ENCODE data around the gene KCNMA1. TPM values are rescaled to one million over a fixed set of nuclear protein-coding genes. Genes with fewer than 3 reads are reported as not detected.
A peak's percentile ranks its signal among the peaks of the same experiment; 100 is the strongest.

The KCNMA1 gene
- total and polyA plus RNA-seq, 8 donors: 2.8 to 21.1 (median 4.3) TPM

DNA sequence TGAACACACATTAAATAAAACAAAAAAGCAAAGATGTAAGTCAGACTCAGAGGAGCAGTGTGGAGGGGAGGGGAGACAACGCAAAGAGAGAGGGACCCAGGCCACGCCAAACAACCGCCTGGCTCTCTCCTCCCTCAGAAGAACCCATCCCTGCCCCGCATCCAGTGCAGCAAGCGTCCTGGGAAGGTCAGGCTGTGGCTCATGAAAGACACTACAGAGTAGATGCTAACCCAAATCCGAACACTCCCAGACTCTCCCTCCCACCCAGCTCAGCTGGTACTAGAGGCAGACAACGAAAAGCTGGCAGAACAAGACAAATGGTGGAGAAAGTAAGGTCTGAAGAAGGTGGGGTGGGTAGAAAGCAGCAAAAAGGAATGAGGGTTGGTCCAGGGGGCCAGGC, 39.0 kb downstream of the KCNMA1 start:
- no peak for ATAC-seq
- TF ChIP-seq CTCF (IDR thresholded peaks at IDR 0.05): no peak
- no peaks in the 10 kb centered on the region for H3K9me3 ChIP-seq
- DNase-seq: no peak
- H3K36me3 ChIP-seq: no peaks in the 10 kb centered on the region
- no peak overlapping the region for H3K27ac ChIP-seq
- no peak overlapping the region for H3K4me3 ChIP-seq
- no peaks in the 10 kb centered on the region for H3K27me3 ChIP-seq
- intact Hi-C loops (cut with DNase I): no loop called here
- H3K4me1 ChIP-seq: peaks cover 0 to 13% of the 10 kb centered on the region in 2 donors

DNA sequence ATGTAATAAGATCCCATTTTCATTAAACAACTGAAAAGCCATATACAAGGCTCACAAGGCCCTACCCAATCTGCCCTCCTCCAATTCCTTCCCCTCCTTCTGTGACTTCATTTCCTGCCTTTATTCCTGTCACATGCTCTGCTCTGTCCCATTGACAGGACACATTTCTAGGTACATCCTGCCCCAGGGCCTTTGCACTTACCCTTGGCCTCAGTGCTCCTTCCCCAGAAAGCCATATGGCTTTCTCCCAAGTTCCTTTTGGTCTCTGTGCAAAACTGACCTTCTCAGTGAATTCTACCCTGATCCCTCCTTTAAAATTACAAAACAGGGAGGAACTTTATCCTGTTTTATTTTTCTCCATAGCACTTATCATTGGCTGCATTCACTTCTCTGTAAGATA, 40.0 kb downstream of the KCNMA1 start:
- no peak for DNase-seq
- no peak for TF ChIP-seq CTCF (IDR thresholded peaks at IDR 0.05)
- Histone ChIP-seq H3K36me3 (no peaks in the 10 kb centered on the region), H3K27me3 (no peaks in the 10 kb centered on the region), H3K4me1 (peaks cover 0 to 3% of the 10 kb centered on the region in 2 donors), H3K9me3 (no peaks in the 10 kb centered on the region), H3K4me3 (no peak overlapping the region), H3K27ac (no peak overlapping the region)
- intact Hi-C loops (cut with DNase I): no loop called here
- no peak for ATAC-seq

DNA sequence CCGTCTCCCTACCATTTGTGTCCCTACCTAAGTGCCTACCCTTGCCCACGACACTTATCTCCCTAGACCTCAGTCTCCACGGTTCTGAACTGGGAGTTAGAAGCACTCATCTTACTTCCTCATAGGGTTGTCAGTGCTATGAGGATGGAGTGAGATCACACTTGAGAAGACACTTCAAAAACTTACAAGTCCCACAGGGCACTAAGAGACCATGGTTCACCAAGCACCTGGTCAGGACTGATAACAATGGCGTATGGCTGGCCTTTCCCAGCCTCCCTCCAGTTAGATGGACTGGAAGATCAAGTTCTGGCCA, 43.2 kb downstream of the KCNMA1 start:
- no peak for TF ChIP-seq CTCF (IDR thresholded peaks at IDR 0.05)
- Histone ChIP-seq H3K9me3 (no peaks in the 10 kb centered on the region), H3K27ac (peak overlapping the region in 1 of 2 donors; percentile 35), H3K4me1 (peaks cover 0 to 3% of the 10 kb centered on the region in 2 donors), H3K36me3 (no peaks in the 10 kb centered on the region), H3K4me3 (no peak overlapping the region), H3K27me3 (no peaks in the 10 kb centered on the region)
- intact Hi-C loops (cut with DNase I): no loop called here
- DNase-seq: no peak
- ATAC-seq: no peak

GRCh38 chr10:77593771-77594470, 43.7 kb downstream of the KCNMA1 start:
- no peak for ATAC-seq
- intact Hi-C loops (cut with DNase I): no loop called here
- H3K36me3 ChIP-seq: no peaks in the 10 kb centered on the region
- no peak for TF ChIP-seq CTCF (IDR thresholded peaks at IDR 0.05)
- H3K9me3 ChIP-seq: no peaks in the 10 kb centered on the region
- DNase-seq: no peak
- H3K27ac ChIP-seq: peak overlapping the region in 1 of 2 donors; percentile 35
- H3K4me1 ChIP-seq: peaks cover 0 to 3% of the 10 kb centered on the region in 2 donors
- H3K27me3 ChIP-seq: no peaks in the 10 kb centered on the region
- H3K4me3 ChIP-seq: no peak overlapping the region

GRCh38 chr10:77592946-77593636, 44.5 kb downstream of the KCNMA1 start:
- no peak for TF ChIP-seq CTCF (IDR thresholded peaks at IDR 0.05)
- no peak overlapping the region for H3K4me3 ChIP-seq
- intact Hi-C loops (cut with DNase I): no loop called here
- H3K27me3 ChIP-seq: no peaks in the 10 kb centered on the region
- DNase-seq: peak in 1 of 4 donors; percentile 54
- H3K4me1 ChIP-seq: peaks cover 0 to 3% of the 10 kb centered on the region in 2 donors
- no peaks in the 10 kb centered on the region for H3K36me3 ChIP-seq
- peak; percentile 83 for ATAC-seq
- no peaks in the 10 kb centered on the region for H3K9me3 ChIP-seq
- H3K27ac ChIP-seq: no peak overlapping the region

All from left lung (tissue), 10 donors.